ENCODE measurements around the gene MYO7B. TPM values are rescaled to one million over a fixed set of nuclear protein-coding genes. Genes with fewer than 3 reads are reported as not detected.

The MYO7B gene
- polyA plus RNA-seq, 1 of the 3 experiments (the other 2 are of a cell fraction) = 0.08 TPM

GRCh38 chr2:127504552-127505430, 30.7 kb upstream of the MYO7B start:
- 52% methylated on average over 11 of the region's 11 CpGs for WGBS (ENCODE audit: low lambda C conversion rate)
- Histone ChIP-seq H3F3A (replicated peaks; ENCODE audit: insufficient read depth) (peaks cover 24% of the 10 kb centered on the region), H3K9me2 (no peaks in the 10 kb centered on the region), H3K4me2 (peak overlapping the region; percentile 21; the same call in 1 of the 2 replicates), H2AFZ (ENCODE audit: low read depth) (no peak overlapping the region), H3K27me3 (ENCODE audit: insufficient read depth) (no peaks in the 10 kb centered on the region), H4K20me1 (ENCODE audit: insufficient read depth) (peaks cover 25% of the 10 kb centered on the region), H3K27ac (ENCODE audit: low read depth in 2 of 2, low read length in 1 of 2) (peak overlapping the region in 1 of 2 experiments; percentile 39; a peak in 2 of 4 replicates), H3K9me3 (no peaks in the 10 kb centered on the region; the same call in 1 of the 2 replicates), H3K4me1 (ENCODE audit: control insufficient read depth in 1 of 2, insufficient read depth in 2 of 2, low read depth in 1 of 2, low read length in 1 of 2) (peaks cover 8 to 29% of the 10 kb centered on the region in 2 experiments), H3K4me3 (ENCODE audit: low read depth in 2 of 2, low read length in 1 of 2) (no peak overlapping the region), H3K9ac (no peak overlapping the region), H3K36me3 (replicated peaks in 1 of 2; ENCODE audit: control insufficient read depth in 1 of 2, insufficient read depth in 2 of 2, low read length in 1 of 2) (peaks cover 59 to 60% of the 10 kb centered on the region in 2 experiments), H3K79me2 (ENCODE audit: insufficient read depth) (peaks cover 58% of the 10 kb centered on the region)
- TF ChIP-seq, protein P1, sequence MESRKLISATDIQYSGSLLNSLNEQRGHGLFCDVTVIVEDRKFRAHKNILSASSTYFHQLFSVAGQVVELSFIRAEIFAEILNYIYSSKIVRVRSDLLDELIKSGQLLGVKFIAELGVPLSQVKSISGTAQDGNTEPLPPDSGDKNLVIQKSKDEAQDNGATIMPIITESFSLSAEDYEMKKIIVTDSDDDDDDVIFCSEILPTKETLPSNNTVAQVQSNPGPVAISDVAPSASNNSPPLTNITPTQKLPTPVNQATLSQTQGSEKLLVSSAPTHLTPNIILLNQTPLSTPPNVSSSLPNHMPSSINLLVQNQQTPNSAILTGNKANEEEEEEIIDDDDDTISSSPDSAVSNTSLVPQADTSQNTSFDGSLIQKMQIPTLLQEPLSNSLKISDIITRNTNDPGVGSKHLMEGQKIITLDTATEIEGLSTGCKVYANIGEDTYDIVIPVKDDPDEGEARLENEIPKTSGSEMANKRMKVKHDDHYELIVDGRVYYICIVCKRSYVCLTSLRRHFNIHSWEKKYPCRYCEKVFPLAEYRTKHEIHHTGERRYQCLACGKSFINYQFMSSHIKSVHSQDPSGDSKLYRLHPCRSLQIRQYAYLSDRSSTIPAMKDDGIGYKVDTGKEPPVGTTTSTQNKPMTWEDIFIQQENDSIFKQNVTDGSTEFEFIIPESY (IDR thresholded peaks at IDR 0.05; ENCODE audit: borderline replicate concordance, low read depth) = no peak
- 0 out of 2 replicates have a peak, but pooled peaks have one; percentile 1 for TF ChIP-seq JUND (IDR thresholded peaks at IDR 0.05)
- TF ChIP-seq SMC3 (IDR thresholded peaks at IDR 0.05; ENCODE audit: low read depth, low read length) = no peak
- CTCF ChIA-PET = interaction anchor here (0.7 to 5.6 kb wide), 3 partner anchors 10 to 561 kb away, joined by 3 to 26 read pairs (median 3); no protein-coding TSS in a partner anchor
- POLR2A ChIA-PET = no interaction called here
- DNase-seq = no peak

GRCh38 chr2:127506510-127506909, 29.0 kb upstream of the MYO7B start:
- Histone ChIP-seq H3F3A (replicated peaks; ENCODE audit: insufficient read depth) (peaks cover 37% of the 10 kb centered on the region), H3K9me2 (no peaks in the 10 kb centered on the region), H3K79me2 (ENCODE audit: insufficient read depth) (peaks cover 75% of the 10 kb centered on the region), H3K27me3 (ENCODE audit: insufficient read depth) (no peaks in the 10 kb centered on the region), H4K20me1 (ENCODE audit: insufficient read depth) (peaks cover 36% of the 10 kb centered on the region), H3K4me1 (ENCODE audit: control insufficient read depth in 1 of 2, insufficient read depth in 2 of 2, low read depth in 1 of 2, low read length in 1 of 2) (peaks cover 8 to 38% of the 10 kb centered on the region in 2 experiments), H3K4me2 (no peak overlapping the region), H3K9ac (no peak overlapping the region), H3K27ac (ENCODE audit: low read depth in 2 of 2, low read length in 1 of 2) (no peak overlapping the region), H3K36me3 (replicated peaks in 1 of 2; ENCODE audit: control insufficient read depth in 1 of 2, insufficient read depth in 2 of 2, low read length in 1 of 2) (peaks cover 45 to 50% of the 10 kb centered on the region in 2 experiments), H3K4me3 (ENCODE audit: low read depth in 2 of 2, low read length in 1 of 2) (no peak overlapping the region), H3K9me3 (no peaks in the 10 kb centered on the region), H2AFZ (ENCODE audit: low read depth) (no peak overlapping the region)
- ChIA-PET POLR2A (no interaction called here), CTCF (interaction anchor here (0.6 to 5.6 kb wide), 2 partner anchors 27 to 86 kb away, joined by 3 to 26 read pairs; no protein-coding TSS in a partner anchor)
- no peak for DNase-seq
- WGBS (ENCODE audit: low lambda C conversion rate) = 88% methylated on average over 1 of the region's 1 CpG
- TF ChIP-seq MAX (IDR thresholded peaks at IDR 0.05; ENCODE audit: low read depth) (no peak), NFIC (IDR thresholded peaks at IDR 0.05; ENCODE audit: borderline replicate concordance) (no peak), RCOR1 (IDR thresholded peaks at IDR 0.05; ENCODE audit: low read length) (no peak)
- TF ChIP-seq, protein P2, sequence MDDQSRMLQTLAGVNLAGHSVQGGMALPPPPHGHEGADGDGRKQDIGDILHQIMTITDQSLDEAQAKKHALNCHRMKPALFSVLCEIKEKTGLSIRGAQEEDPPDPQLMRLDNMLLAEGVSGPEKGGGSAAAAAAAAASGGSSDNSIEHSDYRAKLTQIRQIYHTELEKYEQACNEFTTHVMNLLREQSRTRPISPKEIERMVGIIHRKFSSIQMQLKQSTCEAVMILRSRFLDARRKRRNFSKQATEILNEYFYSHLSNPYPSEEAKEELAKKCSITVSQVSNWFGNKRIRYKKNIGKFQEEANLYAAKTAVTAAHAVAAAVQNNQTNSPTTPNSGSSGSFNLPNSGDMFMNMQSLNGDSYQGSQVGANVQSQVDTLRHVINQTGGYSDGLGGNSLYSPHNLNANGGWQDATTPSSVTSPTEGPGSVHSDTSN (IDR thresholded peaks at IDR 0.05) = no peak
- TF ChIP-seq, protein P1 (IDR thresholded peaks at IDR 0.05; ENCODE audit: borderline replicate concordance, low read depth) = no peak
